Putamen (tissue), 1 donor: Measurements from ENCODE around the gene JUNB.
A peak's percentile ranks its signal among the peaks of the same experiment; 100 is the strongest.

ENCODE experiments used
- DNase-seq: peaks from one replicate; pipeline ENCODE4 v3.0.0-alpha.2; 2016; ENCODE audit warnings: low spot score

Gene JUNB

DNA sequence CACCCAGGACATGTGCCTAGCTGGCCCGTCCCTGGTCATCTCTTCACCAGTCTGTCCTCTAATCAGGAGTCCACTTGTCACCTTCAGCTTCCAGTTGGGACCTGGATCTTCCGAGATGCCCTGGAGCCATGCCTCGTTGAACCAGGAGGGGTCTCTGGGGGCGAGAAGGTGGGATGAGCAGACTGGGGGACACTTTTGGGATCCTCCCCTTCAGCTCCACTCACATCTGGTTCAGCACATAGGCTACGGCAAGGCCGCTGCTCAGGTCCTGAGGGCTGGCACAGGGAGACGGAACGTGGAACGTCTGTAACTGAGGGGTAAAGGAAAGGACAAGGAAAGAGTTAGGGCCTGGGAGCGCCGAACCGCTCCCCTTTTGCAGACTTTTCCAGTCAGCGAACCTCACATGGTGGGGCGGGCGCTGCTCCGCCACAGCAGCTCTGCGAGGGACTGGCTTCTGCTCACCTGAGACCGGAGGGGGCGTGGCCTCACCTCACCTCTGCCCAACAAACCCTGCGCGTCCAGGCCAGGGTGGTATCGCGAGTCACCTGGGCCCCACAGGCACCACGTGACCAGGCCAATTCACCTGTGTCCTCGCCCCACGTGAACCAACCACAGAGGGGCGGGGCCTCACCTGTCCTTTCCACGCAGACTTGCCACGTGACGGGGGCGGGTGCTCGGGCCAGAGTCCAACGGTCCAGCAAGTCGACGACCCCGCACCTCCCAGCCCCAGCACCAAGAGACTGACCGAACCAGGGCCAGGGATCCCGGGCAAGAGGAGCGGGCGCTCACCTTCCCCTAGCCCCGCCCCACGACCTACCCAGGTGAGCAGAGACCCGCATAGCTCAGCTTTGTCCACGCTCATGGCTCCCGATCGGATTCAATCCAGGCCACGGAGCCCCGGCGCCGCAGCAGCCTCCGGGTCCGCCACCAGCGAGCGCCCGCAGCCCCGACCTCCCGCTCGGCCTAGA lies 16.4 kb upstream of the JUNB start, which contains the start of gene HOOK2:
TSS of gene HOOK2 (minus strand) at position 965 of the 968 bp plus-strand sequence. CDS start at position 862, 103 bp downstream.
- no peak for DNase-seq

DNA sequence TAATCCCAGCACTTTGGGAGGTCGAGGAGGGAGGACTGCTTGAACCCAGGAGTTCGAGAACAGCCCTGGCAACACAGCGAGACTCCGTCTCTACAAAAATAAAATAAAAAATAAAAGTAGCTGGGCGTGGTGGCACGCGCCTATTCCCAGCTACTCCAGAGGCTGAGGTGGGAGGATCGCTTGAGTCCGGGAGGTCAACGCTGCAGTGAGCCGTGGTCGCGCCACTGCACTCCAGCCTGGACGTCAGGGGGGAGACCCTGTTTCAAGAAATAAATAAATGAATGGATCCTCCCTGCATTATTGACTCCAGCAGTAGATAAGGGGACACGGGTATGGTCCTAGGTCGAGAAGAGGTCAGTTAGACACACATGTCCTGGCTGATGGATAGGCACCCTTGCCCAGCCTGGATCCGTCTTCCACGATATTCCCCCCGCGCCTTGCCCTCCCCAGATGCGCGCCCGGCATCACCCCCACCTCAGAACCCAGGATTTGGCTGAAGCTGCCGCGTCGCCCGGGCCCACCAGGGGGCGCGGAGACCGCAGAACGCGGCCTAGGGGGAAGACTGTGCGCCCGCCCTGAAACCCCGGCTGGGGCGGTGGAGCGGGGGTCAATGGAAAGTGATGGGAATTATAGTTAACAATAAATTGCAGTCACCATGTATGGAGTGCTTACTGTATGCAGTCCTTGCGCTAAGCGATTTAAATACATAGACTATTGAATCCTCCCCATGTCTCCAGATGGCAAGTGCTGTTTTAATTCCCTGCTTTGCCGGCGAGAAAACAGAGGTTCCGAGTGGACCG lies 13.9 kb upstream of the JUNB start:
- DNase-seq: peak; percentile 75

DNA sequence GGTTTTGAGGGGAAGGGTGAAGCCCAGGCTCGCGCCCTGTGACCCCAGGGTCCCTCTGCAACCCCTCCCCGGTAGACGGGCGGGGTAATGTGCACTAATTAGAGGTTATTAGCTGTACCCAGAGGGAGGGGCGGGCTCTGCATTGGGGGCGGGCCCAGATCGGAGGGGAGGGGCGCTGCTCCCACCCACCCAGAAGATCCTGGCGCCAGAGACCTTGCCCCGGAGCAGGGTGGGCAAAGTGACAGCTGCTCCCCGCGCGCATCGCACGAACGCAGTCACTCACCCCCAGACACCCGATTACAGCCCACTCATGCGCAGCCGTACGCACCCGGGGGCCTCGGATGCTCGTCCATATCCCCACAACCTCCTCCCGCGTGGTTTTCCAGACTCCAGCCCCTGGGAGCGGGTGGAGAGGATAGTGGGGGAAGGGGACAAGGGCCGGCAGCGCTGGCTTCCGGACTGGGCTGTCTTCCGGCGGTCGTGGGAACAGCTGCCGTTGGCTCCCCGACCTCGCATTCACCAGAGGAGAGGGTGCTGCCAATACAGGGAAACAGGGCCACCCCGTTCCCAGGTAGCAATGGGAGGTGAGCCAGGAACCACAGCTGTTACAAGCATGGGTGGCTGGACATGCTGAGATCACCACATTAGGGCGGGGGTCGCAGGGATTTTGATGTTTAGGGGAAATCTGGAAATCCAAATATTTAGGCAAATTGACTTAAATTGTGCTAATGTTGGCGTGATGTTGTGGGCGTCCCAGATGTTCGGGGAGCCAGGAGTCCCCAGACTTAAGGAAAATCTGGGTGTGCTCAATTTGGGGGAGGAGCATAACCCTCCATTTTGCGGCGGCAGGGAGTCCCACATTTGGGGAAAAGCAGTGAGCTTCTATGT lies 13.0 kb upstream of the JUNB start:
- DNase-seq: no peak

DNA sequence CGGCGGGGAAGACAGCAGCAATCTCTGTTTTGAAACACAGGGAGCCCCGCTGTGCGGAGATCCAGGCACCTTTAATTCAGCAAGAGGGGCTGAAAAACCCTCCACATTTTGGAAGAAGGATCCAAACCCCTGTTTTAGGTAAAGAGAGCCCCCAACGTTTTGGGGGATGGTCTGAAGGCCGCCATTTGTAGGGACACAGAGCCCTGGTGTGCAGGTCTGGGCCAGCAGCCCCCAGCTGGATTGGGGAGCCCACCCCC lies 12.5 kb upstream of the JUNB start:
- DNase-seq: no peak

DNA sequence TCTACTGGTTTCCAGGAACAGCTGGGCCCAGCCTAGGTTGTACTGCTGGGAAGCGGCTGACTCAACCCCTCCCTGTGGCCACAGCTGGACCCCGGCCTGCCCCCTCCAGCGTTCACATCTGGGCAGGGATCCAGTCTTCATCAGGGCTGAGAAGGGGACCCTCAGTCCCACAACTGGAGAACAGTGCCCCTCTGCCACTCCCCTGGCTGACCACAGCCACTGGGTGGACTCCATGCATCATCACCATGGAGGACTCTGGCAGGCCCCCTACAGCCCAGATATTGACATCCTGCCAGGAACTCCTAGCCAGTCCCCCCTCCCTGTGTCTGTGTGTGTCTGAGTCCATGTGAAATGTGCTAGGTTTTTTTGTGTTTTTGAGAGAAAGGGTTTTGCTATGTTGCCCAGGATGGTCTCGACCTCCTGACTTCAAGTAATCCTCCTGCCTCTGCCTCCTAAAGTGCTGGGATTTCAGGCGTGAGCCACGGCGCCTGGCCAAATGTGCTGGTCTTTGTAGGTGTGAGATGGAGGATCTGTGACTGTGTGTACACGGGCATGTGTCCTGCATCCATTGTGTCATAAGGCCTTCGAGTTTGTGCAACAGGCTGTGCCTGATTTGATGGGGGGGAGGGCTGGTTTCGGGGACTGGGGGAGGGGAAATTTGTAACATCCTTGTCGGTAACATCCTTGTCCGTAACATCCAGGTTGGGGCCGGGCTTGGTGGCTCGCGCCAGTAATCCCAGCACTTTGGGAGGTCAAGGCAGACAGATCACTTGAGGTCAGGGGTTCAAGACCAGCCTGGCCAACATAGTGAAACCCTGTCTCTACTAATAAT lies 11.9 kb upstream of the JUNB start:
- DNase-seq: no peak

DNA sequence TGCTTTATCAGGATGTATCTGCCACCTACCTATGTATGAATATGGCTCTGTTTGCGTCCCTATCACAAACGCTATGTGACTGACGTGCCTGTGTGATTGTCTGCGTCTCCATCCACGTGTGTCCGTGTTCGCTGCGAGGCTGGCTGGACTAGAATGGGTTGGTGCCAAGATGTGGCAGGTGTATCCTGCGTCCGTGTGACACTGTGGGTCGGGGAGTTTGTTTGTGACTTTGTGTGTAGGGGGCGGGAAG lies 9.2 kb upstream of the JUNB start:
- no peak for DNase-seq

DNA sequence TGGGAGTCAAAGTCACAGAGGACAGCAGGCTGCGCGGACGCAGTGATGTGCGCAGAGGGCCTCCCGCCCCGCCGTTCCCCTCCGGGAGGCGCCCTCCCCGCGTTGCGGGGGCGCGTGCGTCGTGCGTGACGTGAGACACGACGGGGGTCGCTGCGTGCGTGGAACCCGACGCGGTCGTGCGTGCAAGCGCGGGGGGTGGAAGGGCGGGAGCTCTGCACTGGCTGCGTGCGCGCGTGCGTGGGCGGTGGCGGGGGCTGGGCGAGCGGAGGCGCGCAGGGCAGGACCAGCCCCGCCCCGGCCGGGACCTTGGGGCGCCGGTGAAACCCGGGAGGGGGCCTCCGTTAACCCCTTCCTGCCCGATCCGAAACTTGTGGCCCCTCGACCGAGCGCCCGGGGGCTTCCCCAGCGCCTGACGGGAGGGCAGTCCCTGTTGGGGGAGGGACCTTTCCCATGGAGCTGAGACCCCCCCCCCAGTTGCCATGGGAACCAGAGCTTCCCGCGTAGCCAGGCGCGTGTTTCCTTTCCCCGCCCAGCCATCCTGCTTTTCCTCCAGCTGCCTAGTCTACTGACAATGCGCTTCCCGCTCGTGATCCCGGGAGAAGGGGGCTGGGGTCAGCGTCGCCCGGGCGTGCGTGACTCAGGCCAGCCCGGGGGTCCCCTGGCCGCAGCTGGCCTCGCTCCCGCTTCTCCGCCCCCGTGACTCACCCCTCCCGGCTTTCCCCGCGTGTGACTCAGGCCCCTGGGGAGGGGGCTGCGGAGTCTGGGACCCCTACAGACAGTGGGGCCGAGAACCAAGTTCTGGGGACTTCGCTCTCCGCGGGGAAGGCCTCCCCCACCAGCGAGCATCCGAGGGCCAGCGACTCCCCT lies 8.6 kb upstream of the JUNB start:
- DNase-seq: peak; percentile 93

DNA sequence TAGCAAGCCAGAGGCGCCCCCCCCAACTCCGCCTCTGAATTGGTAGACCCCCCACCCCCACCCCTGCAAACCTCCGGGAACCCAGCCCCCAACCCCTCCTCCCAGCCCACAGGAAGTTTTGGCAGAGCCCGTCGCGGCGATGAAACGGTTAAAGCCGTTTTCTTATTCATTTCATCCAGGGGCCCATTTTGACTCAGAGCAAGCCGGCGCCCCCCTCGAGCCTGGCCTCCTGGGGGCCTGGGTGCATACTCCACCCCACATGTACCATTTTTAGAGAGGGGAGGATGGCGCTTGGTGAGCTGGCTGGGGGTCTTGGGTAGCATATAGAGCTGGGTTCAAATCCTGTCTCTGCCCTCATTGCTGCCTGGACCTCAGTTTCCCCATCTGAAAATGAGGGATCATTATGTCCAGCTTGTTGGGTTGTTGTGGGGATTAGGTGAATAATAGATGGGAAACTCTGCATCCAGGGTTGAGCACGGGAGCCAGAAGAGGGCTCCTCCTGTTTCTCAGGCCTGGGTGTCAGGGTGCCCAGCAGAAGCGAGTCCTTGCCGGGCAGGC lies 7.9 kb upstream of the JUNB start:
- DNase-seq: no peak

DNA sequence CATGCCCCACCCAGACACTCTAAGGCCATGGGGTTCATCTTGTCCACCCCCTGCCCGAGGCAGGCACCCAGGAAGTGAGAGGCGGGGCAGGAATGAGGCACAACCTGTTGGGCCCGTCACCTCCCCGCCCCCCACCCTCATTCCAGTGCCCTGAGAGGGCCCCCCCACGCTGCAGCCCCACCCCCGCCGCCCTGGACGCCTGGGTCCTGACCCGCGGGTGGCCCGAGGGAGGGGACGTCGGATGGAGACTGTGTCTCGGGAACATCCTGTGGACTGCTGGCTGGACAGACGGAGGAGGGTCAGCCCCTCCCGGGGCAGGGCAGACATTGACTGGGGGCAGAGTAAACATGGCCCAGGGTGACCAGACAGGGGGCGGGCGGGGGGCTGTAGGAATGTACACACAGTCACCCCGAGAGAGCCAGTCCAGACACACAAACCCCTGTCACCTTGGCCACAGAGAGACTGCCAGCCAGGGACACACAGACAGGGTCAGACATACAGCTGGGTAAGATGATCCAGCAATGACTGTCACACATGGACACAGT lies 7.4 kb upstream of the JUNB start:
- no peak for DNase-seq

DNA sequence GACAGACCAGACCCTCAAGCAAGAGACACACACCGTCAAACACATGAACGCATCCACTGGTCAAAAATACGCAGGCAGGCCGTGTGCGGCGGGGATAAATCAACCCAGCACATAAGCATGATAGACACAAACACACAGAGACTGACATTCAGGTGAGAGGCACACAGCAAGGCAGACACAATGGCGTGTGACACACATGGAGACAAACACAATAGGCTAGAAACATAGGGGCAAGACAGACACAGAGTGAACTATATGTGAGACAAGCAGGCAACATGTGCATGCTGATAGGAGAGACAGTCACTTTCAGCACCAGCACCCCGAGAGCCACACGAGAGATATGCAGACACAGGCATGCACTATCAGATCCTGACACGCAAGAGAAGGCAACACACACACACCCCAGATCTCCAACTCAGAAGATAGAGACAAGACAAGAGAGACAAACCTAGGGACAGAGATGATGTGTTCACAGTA lies 6.9 kb upstream of the JUNB start:
- no peak for DNase-seq

DNA sequence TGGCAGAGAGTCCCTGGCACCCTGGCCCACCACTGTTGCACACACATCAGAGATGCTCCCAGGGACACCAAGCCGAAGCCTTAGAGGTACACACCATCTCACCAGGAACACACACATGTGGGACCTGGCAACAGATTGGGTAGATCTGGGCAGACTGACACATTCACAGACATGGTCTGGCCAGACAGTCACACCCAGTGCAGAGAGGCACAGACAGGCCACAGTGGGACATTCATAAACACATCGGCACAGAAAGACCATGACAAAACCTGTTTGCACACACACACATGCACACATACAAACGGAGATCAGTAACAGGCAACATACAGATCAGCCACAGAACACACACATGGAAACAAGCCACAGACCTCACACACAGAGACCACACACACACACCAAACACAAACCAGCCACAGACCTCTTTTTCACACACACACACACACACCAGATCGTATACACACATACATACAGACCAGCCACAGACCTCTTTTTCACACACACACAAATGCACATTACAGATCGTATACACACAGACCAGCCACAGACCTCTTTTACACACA lies 6.3 kb upstream of the JUNB start:
- DNase-seq: no peak

DNA sequence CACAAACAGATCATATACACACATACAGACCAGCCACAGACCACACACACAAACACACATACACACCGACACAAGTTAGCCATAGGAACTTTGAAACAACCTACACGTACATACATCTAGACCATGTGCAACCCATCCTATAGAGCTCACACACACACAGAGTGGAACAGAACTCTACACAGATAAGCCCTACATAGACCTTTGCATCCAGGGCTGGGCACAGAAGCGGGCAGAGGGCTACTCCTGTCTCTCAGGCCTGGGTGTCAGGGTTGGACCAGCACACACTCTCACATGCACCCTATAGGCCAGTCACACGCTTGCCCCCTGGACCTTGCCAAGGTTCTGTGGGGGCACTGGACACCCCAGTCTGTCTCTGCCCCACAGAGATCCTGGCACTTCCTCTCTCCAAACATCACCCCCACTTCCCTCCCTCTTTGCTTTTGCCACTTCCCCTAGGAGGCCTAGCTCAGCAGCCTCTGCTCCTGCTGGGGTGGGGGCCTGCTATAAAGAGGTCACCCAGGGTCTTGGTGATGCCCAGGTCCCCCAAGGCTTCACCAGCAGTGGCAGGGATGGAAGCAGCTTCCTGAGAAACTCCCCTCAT lies 5.8 kb upstream of the JUNB start:
- DNase-seq: no peak

DNA sequence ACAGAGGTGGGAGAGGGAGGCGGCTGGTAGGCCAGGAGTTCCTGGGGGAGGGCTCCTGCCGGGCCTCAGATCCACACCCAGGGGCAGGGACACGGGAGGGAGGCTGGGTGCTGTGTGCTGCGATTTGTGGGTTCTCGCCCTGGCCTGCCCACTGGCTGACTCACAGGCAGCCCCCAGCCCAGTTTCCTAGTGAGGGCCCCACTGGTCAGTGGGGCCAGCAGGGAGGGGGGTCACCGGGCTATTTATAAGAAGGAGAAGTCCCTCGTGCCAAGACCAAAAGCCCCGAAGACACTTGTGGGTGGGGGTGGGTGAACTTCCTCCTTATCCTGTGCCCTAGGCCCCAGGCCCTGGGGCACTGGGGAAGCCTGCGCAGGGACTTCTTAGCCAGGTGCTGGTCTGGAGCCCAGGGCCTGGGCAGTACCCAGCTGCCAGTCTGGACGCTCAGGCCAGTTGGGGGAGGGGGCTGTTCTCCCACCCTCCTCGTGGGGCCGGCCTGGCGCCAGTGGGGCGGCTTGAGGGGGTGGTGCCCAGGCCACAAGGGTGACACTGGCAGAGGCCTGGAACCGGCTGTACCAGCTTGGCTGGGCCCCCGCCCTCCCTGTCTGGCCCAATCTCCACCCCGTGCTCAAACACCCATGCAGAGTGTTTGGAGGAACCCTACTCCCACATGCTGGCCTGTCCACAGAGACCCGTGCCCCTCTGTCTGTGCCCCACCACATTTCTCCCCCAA lies 5.0 kb upstream of the JUNB start:
- DNase-seq: no peak

DNA sequence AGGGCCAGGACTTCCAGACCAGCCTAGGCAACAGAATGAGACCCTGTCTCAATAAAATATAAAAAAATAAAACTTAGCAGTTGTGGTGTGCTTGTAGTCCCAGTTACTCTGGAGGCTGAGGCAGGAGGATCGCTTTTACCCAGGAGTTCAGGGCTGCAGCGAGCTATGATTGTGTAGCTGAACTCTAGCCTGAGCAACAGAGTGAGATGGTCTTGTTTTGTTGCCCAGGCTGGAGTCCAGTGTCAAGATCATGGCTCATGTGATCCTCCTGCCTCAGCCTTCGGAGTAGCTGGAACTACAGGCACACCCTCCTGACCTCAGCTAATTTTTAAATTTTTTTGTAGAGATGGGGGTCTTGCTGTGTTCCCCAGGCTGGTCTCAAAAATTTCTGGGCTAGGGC lies 4.3 kb upstream of the JUNB start:
- DNase-seq: no peak

DNA sequence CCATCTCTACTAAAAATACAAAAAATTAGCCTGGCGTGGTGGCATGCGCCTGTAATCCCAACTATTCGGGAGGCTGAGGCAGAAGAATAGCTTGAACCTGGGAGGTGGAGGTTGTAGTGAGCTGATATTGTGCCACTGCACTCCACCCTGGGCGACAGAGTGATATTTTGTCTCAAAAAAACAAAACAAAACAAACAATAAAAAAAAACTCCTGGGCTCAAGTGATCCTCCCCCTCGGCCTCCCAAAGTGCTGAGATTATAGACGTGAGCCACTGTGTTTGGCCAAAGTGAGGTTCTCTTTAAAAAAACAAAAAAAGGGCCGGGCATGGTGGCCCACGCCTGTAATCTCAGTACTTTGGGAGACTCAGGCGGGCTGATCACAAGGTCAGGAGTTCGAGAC lies 3.8 kb upstream of the JUNB start:
- DNase-seq: no peak

DNA sequence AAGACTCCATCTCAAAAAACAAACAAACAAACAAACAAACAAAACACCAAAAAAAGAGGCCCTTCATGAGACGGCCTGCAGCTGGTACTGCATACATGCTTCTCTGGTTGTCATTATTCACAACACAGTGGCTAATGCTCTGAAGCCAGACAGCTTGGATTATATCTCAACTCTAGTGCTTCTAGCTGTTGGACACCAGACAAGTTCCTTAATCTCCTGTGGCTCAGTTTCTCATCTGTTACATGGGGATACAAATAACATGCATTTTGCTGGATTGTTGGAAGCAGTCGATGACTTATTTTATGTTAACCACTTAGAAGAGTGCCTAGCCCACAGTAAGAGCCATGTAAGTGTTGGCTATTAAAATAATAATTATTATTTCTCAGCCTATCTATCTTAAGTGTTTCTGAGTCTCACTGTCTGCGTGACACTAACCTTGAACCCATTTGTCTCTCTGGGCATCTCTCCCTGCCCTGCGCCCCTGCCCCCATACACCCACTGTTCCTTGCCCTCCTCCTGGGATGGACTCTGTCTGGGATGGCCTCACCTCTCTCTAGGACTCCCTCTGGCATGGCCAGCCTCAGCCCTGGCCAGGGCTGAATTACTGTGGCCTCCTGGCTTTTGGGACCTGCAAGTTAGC lies 3.1 kb upstream of the JUNB start:
- no peak for DNase-seq

DNA sequence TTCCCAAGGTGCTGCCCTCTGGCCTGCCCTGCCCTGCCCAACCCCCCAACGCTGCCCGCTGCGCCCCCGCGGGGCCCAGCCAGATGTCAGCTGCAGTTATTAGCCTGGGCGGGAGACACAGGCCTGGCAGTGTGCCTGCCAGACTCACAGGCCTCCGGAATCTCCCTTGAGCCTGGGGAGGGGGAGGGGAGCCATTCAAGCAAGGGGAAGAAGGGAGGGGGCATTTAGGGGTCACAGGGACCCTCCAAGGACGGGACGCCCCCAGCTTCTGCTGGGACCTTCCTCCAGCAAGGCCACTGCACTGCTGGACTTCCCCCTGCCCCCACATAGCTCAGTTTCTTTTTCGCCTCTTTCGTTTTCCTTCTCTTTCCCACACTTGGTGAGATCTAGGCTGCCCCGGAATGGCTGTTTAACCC lies 2.6 kb upstream of the JUNB start:
- DNase-seq: no peak
